Colonic mucosa (tissue), 4 donors: Measurements from ENCODE around the gene GPR155. TPM values are rescaled to one million over a fixed set of nuclear protein-coding genes. Genes with fewer than 3 reads are reported as not detected.

Experiments
- DNase-seq: peaks from one replicate; pipeline ENCODE4 v3.0.0-alpha.2; 2020
- H3K27ac ChIP-seq: fragments of 200-600 bp; one replicate; pipeline ENCODE4 v1.8.0; 2021
- H3K27me3 ChIP-seq: fragments of 200-600 bp; one replicate; pipeline ENCODE4 v1.8.0; 2021
- H3K36me3 ChIP-seq: fragments of 200-600 bp; one replicate; pipeline ENCODE4 v1.8.0; 2021
- H3K4me1 ChIP-seq: fragments of 200-600 bp; one replicate; pipeline ENCODE4 v1.8.0; 2021; ENCODE audit warnings: mild to moderate bottlenecking
- H3K4me3 ChIP-seq: fragments of 200-600 bp; one replicate; pipeline ENCODE4 v1.8.0; 2021
- H3K9ac ChIP-seq, 2 donors: one replicate each; pipeline ENCODE4 v1.7.0; 2013; ENCODE audit warnings: control low read depth in 2 of 2, low read depth in 2 of 2, low read length in 2 of 2
- H3K9me3 ChIP-seq: fragments of 200-600 bp; one replicate; pipeline ENCODE4 v1.8.0; 2021
- CTCF ChIP-seq: fragments of 200-600 bp; IDR thresholded peaks from one replicate; pipeline ENCODE4 v1.8.0; 2022; ENCODE audit warnings: antibody characterized with exemption, mild to moderate bottlenecking
- intact Hi-C: fragments of 100-400 bp; cut with DNase I; formaldehyde crosslinking; loops from one replicate; pipeline ENCODE4 v1.14.1; 2022
- total RNA-seq, 2 donors: library from RNA; stranded (reverse); fragmentation: NEBNext Ultra II Directional in 1 of 2; extraction: Animal tissue kit (Norgen Biotek cat#: 25700) in 1 of 2; gene quantifications; one replicate each; pipeline ENCODE4 v1.2.1, GENCODE V29; 2021
- donor health status: healthy.
- donor health status: DM: no; HTN: no; CAD: no.
- donor health status: DM: no; HTN: no; CAD: no.

GPR155 gene
- total RNA-seq, 2 donors from 2014 or later: 1.3 to 4.0 TPM

GRCh38 chr2:174516501-174517378, 29.9 kb upstream of the GPR155 start:
- H3K27me3 ChIP-seq: no peaks in the 10 kb centered on the region
- no peak overlapping the region for H3K27ac ChIP-seq
- H3K4me3 ChIP-seq: no peak overlapping the region
- DNase-seq: no peak
- no peak overlapping the region for H3K9ac ChIP-seq
- intact Hi-C loops: no loop called here
- H3K36me3 ChIP-seq: no peaks in the 10 kb centered on the region
- no peaks in the 10 kb centered on the region for H3K9me3 ChIP-seq
- no peaks in the 10 kb centered on the region for H3K4me1 ChIP-seq
- TF ChIP-seq CTCF: no peak

DNA sequence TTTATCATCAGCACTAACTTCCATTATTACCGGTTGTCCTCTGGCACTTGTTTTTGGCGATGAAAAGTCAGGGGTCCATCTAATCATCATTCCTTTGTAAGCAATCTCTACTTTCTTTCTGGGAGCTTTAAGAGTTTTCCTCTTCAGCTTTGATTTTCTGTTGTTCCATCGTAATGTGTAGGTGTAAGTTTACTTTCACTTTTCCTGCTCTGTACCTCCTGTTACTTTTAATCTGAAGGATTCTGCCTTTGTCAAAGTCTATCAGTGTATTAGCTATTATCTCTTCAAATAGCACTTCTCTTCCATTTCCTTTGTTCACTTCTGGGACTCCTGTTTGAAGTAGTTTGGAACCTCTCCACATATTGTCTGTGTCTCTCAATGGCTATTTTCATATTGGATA, 25.5 kb upstream of the GPR155 start:
- no peaks in the 10 kb centered on the region for H3K27me3 ChIP-seq
- no peak for DNase-seq
- TF ChIP-seq CTCF: no peak
- intact Hi-C loops: no loop called here
- no peak overlapping the region for H3K27ac ChIP-seq
- no peaks in the 10 kb centered on the region for H3K36me3 ChIP-seq
- H3K9me3 ChIP-seq: no peaks in the 10 kb centered on the region
- H3K4me1 ChIP-seq: no peaks in the 10 kb centered on the region
- no peak overlapping the region for H3K4me3 ChIP-seq
- H3K9ac ChIP-seq: no peak overlapping the region

- Histone ChIP-seq H3K9ac (no peak overlapping the region), H3K4me3 (no peak overlapping the region), H3K9me3 (no peaks in the 10 kb centered on the region), H3K36me3 (no peaks in the 10 kb centered on the region), H3K27me3 (no peaks in the 10 kb centered on the region), H3K4me1 (no peaks in the 10 kb centered on the region), H3K27ac (no peak overlapping the region)
- DNase-seq: no peak
- no peak for TF ChIP-seq CTCF
- intact Hi-C loops: no loop called here
Measured at GRCh38 chr2:174511580-174512260, 24.9 kb upstream of the GPR155 start.

GRCh38 chr2:174510583-174511189, 23.9 kb upstream of the GPR155 start:
- Histone ChIP-seq H3K4me1 (no peaks in the 10 kb centered on the region), H3K27ac (no peak overlapping the region)
- intact Hi-C loops: no loop called here

More at GRCh38 chr2:174510583-174511189, 23.9 kb upstream of the GPR155 start:
- H3K4me3 ChIP-seq: no peak overlapping the region
- no peaks in the 10 kb centered on the region for H3K36me3 ChIP-seq
- no peak for DNase-seq
- H3K9ac ChIP-seq: no peak overlapping the region
- H3K9me3 ChIP-seq: no peaks in the 10 kb centered on the region
- TF ChIP-seq CTCF: no peak
- no peaks in the 10 kb centered on the region for H3K27me3 ChIP-seq
